BJ (cell line): Measurements from ENCODE around the gene RETN. TPM values are rescaled to one million over a fixed set of nuclear protein-coding genes. Genes with fewer than 3 reads are reported as not detected.

Experiments
- CTCF ChIA-PET: fragments of 350-600 bp; formaldehyde crosslinking; extraction: SDS; loops from one replicate; lab custom pipeline; 2021; ENCODE audit warnings: antibody characterized with exemption, inconsistent platforms; lab: Yijun Ruan, JAX
- POLR2A ChIA-PET: fragments of 300-600 bp; sonication (Branson Sonifier 250); formaldehyde crosslinking; extraction: SDS; loops from one replicate; lab custom pipeline; 2021; ENCODE audit warnings: antibody characterized with exemption; lab: Charles Lee
- DNase-seq: peaks from one replicate; pipeline ENCODE4 v3.0.0-alpha.2; 2011; ENCODE audit warnings: low read depth
- H3K27me3 ChIP-seq: 2 replicates; pipeline ENCODE4 v1.6.0; 2011; ENCODE audit warnings: low read length; ENCODE audit not compliant: control insufficient read depth, insufficient read depth
- H3K36me3 ChIP-seq: 2 replicates; pipeline ENCODE4 v1.5.1; 2011; ENCODE audit warnings: low read length; ENCODE audit not compliant: control insufficient read depth, insufficient read depth
- H3K4me3 ChIP-seq: 2 replicates; pipeline ENCODE4 v1.5.1; 2011; ENCODE audit warnings: low read depth, mild to moderate bottlenecking, control low read depth, low read length
- CTCF ChIP-seq: IDR thresholded peaks from 2 replicates; pipeline ENCODE4 v1.5.1; 2011; ENCODE audit warnings: low read depth, mild to moderate bottlenecking, control low read depth, inconsistent platforms, low read length, moderate library complexity; ENCODE audit not compliant: insufficient read depth
- polyA plus RNA-seq: library from polyadenylated mRNA; depleted of rRNA; stranded (reverse); fragments of >200 nt; gene quantifications from 2 replicates; pipeline ENCODE4 v1.2.3, GENCODE V29; 2011

RETN gene
- polyA plus RNA-seq, 1 experiment = not detected

- CTCF ChIA-PET = interaction anchor here (1.0 to 11.0 kb wide), 3 partner anchors 22 to 304 kb away, joined by 4 to 91 read pairs (median 6); partner anchors contain the start of gene TRAPPC5
- Histone ChIP-seq H3K36me3 (no peaks in the 10 kb centered on the region), H3K27me3 (no peaks in the 10 kb centered on the region; the same call in 1 of the 2 replicates), H3K4me3 (no peak overlapping the region)
- DNase-seq = no peak
- POLR2A ChIA-PET = no interaction called here
- no peak for TF ChIP-seq CTCF
These were observed 10.6 kb upstream of the RETN start for GRCh38 chr19:7658219-7658686.

GRCh38 chr19:7661744-7662538, 6.9 kb upstream of the RETN start:
- DNase-seq = no peak
- H3K36me3 ChIP-seq = no peaks in the 10 kb centered on the region
- H3K27me3 ChIP-seq = no peaks in the 10 kb centered on the region; the same call in 1 of the 2 replicates
- H3K4me3 ChIP-seq = no peak overlapping the region
- ChIA-PET POLR2A (no interaction called here), CTCF (interaction anchor here (0.6 to 2.3 kb wide), 4 partner anchors 10 to 137 kb away, joined by 3 to 12 read pairs (median 6); partner anchors contain the start of gene TRAPPC5)
- no peak for TF ChIP-seq CTCF

DNA sequence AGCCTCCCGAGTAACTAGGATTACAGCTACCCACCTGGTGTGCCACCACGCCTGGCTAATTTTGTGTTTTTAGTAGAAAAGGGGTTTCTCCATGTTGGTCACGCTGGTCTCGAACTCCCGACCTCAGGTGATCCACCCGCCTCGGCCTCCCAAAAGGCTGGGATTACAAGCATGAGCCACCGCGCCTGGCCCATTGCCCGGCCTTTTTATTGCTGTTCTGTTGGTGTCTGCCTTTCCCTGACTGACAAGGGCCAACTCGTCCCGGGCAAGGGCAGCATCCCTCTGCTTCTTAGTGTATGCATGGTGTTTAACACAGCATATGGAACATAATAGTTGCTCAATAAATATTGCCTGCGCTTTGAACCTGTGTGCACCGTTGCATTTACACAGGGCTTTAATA, 6.2 kb upstream of the RETN start:
- Histone ChIP-seq H3K36me3 (no peaks in the 10 kb centered on the region), H3K27me3 (no peaks in the 10 kb centered on the region; the same call in 1 of the 2 replicates), H3K4me3 (no peak overlapping the region)
- CTCF ChIA-PET = interaction anchor here (2.5 kb wide), 1 partner anchor 9 kb away, joined by 7 read pairs; no protein-coding TSS in a partner anchor
- POLR2A ChIA-PET = no interaction called here
- no peak for TF ChIP-seq CTCF
- DNase-seq = no peak

DNA sequence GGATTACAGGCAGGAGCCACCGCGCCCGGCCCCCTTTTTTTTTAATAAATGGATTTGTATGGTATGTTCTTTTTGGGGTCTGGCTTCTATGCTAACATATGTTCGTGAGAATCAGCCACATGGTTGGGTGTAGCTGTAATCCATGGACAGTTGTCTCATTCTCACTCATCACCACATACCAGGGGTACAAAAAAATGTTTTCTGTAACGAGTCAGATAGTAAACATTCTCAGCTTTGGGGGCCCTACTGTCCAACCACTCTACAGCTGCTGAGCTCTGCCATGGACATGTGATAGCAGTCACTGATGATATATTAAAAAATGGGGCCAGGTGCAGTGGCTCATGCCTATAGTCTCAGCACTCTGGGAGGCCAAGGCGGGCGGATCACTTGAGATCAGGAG, 5.1 kb upstream of the RETN start:
- Histone ChIP-seq H3K27me3 (no peaks in the 10 kb centered on the region; the same call in 1 of the 2 replicates), H3K4me3 (no peak overlapping the region), H3K36me3 (no peaks in the 10 kb centered on the region)
- DNase-seq = no peak
- CTCF ChIA-PET = interaction anchor here (0.9 to 2.5 kb wide), 3 partner anchors 10 to 17 kb away, joined by 5 to 8 read pairs (median 7); partner anchors contain the start of gene TRAPPC5
- TF ChIP-seq CTCF = no peak
- POLR2A ChIA-PET = no interaction called here

- ChIA-PET POLR2A (no interaction called here), CTCF (interaction anchor here (0.7 to 2.5 kb wide), 5 partner anchors 9 to 16 kb away, joined by 3 to 8 read pairs (median 4); partner anchors contain the start of gene TRAPPC5)
- Histone ChIP-seq H3K27me3 (peaks cover 2% of the 10 kb centered on the region; the same call in 1 of the 2 replicates), H3K36me3 (no peaks in the 10 kb centered on the region), H3K4me3 (no peak overlapping the region)
- no peak for DNase-seq
- no peak for TF ChIP-seq CTCF
These were observed 3.8 kb upstream of the RETN start for GRCh38 chr19:7665076-7665475.
